ENCODE data around the gene PLSCR1.

PLSCR1 gene

DNA sequence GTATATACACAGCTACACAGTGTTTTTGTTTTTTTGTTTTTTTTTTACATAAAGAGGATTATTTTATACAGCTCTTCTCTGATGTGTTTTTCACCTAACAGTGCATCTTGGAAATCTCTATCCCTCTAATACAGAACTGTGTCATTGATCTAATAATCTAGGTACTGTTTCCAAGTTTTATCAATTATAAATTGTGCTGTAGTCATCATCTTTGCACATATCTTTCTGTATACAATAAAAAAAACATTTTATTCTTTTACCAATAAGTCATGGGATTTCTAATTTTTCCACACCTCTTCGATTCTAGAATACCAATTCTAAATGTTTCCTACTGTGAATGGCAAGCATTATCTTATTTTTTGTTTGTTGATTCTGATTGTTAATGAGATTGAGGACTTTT, 73.4 kb downstream of the PLSCR1 start:
- no peak for FAIRE-seq

DNA sequence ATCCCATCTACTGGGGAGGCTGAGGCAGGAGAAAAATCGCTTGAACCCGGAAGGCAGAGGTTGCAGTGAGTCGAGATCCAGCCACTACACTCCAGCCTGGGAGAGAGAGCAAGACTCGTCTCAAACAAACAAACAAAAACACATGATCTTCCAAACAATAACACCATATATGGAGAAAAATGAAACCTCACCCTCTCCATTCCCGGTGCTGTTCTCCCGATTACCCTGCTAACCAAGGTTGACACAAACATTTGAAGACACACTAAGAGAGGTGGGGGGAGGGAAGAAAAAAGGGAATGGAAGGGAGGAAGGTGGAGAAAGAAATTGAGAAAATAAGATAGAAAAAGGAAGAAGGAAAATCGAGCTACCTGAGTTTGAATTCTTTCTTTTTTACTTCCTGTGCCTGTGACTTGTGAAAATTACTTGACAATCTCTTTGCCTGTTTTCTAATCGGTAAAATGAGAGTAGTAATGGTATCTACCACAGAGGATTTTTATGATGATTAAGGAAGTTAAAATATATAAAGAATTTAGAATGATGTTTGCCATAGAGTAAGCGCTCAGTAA, 73.9 kb downstream of the PLSCR1 start:
- FAIRE-seq = no peak

DNA sequence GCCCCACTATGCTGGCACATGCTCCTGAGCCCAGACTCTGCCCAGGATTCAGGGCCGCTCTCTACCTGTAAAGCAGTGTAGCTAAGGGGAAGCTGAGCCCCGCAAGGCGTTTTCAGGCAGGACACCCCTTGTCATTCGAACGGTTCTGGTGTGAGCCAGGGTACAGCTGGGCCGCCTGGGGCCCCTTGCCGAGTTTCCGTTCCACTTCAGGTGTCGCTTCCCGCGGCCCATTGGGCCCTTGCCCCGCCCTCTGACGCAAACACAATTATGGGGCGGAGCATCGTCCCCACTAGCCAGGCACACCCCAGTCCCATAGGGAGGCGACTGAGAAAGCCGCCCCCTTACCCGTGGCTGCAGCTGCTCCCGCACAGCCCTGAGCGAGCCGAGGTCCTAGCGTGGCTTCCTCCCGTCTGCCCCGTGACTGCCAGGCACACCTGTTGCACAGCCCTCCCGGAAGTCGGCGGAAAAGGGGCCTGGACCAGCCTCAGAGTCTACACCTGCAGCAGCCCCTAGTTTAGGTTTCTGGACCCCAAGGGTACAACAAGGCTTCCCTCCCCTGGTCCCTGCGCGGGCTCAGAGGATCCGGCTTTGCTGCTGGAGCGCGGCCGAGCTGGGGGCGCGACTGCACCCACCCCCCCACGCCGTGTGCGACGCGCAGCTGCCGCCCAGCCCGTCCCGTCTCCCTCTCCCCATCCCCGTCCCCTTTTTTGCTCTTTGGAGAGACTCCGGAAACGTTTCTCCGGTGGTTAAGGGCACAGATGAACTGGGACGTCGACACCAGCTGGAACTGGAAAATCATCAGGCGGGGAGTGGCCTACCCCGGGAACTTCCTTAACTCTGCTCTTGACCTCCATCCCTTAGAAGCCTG, 75.0 kb downstream of the PLSCR1 start, which contains the start of gene PLSCR2:
Gene PLSCR2 (minus strand): TSS at position 412 of the 868 bp plus-strand sequence. CDS start 9,657 bp downstream, outside the sequence.
- no peak for FAIRE-seq

DNA sequence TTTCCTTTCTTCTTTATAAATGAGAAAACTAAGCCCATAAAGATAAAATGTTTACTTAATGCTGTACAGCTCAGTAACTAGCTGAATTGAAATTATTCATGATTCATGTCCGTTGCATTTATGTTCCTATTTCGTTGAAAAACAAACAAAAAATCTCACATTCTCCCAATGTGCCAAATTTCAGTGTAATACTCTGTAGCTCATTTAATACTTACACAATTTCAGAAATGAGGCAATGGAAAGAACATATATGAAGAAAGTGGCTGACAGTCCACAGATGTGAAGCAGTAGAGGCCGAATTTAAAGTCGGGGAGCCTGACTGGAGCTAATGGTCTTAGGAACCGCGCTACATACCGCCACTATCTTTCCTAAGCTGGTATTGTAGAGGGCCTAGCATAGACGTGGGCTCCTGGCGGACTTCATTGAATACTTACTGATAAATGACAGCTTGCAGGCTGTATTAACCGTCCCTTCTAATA, 75.7 kb downstream of the PLSCR1 start:
- no peak for FAIRE-seq

DNA sequence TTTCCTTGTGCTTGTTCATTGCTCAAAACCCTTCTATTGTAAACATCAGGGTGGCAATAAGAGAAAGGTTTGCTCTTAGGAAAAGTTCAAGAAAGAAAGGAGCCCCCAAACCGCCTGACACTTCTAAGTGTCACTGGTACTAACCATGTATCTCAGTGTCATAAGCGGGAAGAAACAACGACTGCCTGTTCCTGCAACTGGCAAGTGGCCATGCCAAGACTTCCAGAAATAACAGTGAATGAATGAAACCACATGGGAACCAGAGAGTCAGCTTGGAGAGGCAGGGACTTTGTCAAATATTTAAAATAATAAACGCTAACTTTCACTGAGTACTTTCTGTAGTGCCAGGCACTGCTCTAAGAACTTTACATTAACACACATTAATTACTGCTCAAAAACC, 76.2 kb downstream of the PLSCR1 start:
- no peak for FAIRE-seq

DNA sequence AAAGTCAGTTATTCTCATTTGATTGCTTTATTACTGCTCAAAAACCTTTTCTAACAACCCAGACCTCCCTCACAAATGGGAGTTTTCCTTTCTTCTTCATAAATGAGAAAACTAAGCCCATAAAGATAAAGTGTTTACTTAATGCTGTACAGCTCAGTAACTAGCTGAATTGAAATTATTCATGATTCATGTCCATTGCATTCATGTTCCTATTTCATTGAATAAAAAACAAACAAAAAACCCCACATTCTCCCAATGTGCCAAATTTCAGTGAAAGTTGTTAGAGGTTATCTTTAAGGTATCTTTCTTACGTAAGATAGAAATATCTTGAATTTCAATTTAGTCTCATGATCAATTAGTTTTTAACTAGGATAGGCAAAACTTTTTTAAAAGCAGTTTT, 77.8 kb downstream of the PLSCR1 start:
- peak; percentile 92 for FAIRE-seq

DNA sequence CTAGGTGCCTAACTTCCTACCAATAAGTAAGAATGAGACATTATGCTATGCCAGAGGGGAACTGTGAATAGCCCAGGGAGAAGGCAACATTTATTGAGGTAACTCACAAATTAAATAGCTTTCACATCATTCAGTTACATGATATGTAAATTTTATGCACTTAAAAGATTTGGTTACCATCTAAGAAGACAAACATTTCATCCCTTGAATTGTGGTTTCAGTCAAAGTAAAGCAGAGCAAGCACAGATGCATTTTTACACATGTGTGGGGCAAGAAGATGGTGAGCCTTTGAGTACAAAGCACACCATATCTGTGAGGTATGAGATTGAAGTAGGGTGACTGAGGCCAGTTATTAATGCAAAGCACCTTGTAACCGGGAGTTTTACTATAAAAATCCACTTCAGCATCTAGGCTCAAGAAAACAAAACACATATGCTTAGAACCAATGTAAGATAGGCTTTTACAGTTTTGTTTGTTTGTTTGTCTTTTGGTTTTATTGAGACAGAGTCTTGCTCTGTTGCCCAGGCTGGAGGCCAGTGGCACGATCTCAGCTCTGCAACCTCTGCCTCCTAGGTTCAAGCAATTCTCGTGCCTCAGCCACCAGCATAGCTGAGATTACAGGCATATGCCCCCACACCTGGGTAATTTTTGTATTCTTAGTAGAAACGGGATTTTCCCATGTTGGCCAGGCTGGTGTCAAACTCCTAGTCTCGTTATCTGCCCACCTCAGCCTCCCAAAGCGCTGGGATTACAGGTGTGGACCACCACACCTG, 78.5 kb downstream of the PLSCR1 start:
- FAIRE-seq = no peak
